A172 (cell line): ENCODE measurements around the gene CFAP68. TPM values are rescaled to one million over a fixed set of nuclear protein-coding genes. Genes with fewer than 3 reads are reported as not detected.

ENCODE experiments used
- DNase-seq: peaks from one replicate; pipeline ENCODE4 v3.0.0-alpha.2; 2015; ENCODE audit warnings: low spot score
- total RNA-seq: library from RNA; depleted of rRNA; stranded (reverse); fragments of >200 nt; shearing (Covaris generic); gene quantifications from 2 replicates; pipeline ENCODE4 v1.2.3, GENCODE V29; 2014; rRNA removed

The CFAP68 gene, protein sequence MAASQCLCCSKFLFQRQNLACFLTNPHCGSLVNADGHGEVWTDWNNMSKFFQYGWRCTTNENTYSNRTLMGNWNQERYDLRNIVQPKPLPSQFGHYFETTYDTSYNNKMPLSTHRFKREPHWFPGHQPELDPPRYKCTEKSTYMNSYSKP
- 15.0 and 16.6 TPM in 2 replicates for total RNA-seq

DNA sequence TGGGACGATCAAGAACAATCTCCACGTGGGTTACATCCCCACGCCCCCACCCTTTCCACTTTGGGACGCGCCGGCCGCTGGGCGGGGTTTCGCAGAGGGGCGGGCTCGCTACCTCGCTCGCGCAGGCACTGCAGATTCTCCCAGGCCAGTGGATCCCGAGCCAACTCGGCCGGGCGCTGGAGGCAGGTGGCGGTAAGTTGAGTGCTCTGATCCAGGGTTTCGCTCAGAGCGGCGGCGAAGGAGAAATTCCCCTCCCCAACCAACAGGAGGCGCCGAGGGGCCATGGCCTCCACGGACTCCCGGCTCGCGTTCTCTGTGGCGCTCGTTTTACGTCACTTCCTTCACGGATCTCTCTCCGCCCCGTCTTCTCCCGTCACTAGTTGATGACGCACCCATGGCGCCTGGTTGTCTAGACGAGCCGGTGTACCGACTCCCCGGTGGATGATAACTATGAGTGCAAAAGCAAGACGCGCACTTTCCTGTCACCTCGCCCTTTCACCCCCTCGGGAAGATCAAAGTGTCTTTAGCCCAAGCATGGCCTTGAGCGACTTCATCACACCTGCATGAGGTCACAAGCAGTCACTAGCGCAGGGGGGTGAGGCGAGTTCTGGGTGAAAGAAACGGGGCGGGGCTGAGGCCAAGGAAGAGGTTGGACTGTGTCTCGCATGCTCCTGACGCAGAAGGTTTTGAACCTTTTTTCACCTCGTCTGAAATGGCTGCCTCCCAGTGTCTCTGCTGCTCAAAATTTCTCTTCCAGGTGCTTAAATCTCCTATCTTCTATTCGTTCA is at the start of gene CFAP68, which contains the start of gene FDXACB1:
Gene CFAP68 (plus strand): TSS at position 693 of the 788 bp plus-strand sequence. CDS start 20 bp downstream, at position 713.
Gene FDXACB1 (minus strand): TSS at position 317 of the 788 bp plus-strand sequence. CDS start 33 bp downstream, at position 284.
- DNase-seq = peak; percentile 88

DNA sequence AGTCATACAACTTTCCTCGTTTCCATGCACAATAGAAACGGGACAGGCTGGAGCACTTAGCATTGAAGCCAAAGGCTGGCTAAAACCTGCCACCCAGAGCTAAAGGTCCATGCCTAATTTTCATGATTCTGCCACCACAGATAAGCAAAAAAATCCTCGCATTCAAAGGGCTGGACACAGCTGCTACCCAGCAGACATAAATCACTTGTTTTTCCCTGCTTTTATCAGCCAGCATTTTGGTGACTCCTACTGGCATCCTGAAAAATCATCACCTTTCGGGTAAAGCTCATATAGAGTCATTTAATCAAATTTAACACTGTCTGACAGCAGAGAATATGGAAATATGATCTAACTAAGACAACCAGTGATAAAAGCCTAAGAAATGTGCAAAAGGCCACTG is 45.8 kb upstream of the CFAP68 start:
- peak; percentile 23 for DNase-seq

DNA sequence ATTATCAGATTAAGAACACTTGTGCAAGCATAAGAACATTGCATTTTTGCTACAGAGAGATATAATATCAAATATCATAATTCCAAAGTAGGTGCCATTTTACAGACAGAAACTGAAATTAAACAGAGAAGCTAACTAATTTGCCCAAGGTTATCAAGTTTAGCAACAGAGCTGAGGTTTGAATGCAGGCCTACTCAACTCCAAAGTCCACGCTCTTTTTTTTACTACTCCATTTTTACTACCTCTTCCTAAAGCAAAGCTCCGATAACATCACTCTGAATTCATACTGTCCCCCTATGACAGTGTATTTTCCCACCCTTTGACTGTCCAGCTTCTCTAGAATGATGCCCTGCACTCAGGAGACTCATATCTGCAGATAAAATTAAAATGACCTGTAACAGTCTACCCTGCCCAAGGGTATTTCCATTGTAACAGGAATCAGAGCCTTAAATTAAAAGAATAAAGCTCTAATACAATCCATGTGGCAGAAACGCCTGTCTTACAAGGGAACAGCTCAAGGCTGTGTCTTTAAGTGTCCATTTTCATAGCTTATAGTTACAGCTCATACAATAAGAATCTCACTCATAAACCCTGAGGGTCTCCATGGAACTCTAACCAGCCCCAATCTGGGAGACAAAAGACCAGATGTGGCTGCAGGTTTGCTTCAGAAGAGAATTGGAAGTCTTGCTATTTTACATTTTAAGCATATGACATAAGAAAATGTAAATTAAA is 44.7 kb upstream of the CFAP68 start:
- no peak for DNase-seq

DNA sequence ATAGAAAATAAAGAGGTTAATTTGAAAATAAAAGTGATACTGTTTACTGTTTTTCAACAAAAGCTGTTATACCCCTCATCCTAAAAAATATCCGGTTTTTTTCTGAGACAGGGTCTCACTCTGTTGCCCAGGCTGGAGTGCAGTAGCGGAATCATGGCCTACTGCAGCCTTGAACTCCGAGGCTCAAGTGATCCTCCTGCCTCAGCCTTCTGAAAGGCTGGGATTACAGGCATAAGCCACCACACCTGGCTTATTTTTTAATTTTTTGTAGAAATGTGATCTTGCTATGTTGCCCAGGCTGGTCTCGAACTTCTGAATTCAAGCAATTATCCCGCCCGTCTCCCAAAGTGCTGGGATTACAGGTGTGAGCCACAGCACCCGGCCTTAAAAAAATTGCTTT is 43.7 kb upstream of the CFAP68 start:
- no peak for DNase-seq

DNA sequence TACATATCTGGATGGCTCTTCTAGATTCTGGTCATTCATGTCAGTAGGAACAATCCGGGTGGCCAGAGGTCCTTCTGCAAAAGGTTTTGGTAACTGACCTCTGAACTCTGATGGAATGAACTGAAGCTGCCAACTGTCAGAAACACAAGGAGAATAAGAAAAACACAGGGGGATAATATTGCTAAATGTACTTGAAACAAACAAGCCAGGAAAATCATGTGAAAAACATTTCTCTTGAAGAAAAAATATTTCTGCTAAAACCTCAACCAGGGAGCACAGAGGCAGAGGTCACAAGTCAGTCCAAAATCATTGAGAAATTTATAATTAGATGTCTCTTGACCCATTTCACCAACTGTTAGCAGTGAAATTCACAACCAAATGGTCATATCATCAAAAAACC is 43.2 kb upstream of the CFAP68 start:
- no peak for DNase-seq

DNA sequence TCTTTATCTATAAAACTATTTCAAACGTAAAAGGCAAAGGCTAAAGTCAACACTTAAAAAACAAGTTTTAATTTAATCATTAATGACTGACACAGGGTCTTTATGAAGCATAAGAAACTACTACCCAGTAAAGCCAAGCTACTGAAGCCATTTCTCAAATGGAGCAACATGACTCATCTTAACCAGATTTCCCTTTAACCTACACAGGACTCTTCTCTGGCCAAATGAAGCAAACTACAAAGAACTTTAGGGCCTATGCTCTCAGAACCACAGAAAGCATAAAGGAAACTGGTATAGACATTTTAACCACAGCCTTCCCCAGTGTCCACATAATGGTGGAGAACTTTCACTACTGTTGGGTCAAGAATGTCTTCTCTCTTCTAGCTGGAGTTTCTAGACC is 42.6 kb upstream of the CFAP68 start:
- no peak for DNase-seq

DNA sequence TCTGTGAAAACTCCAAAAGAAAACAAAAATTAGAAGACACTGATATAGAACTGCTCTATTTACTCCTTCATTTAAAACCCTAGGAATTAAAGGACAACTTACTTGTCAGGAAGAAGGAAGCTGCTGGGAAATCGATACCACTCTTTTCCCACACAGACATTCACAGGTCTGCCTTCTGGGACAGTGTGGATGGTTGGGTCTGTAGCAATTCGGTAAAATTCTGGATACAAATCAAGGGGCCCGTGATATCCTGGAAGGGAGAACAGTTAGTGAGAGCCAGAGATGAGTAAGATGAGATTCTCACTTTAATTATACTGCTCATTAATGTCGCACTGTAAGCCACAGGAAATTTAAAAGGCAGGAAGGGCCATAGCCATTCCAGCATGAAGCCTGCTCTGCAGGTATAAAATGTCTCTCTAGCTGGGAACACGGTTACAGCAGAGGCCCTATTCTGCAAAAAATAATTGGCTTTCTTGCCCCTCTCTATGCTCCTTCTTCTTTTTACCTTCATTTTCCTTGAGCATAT is 41.9 kb upstream of the CFAP68 start:
- DNase-seq = no peak

DNA sequence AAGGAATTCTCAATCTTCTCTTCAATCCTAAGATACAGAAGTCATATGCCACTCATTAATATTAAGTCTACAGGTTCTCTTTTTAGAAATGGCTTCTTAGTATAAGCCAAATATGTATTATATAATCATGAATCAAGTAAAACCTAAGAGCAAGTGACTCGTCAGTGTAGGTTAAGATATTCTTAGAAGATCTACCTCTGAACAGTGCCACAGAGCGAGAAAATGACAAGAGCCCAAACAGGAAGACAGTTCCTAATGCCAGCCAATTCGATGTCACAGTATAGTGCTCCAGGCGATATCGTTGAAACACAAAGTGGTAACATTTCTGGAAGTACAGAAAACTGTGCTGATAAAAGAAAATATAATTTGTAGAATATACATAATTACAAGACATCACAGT is 41.3 kb upstream of the CFAP68 start:
- no peak for DNase-seq

DNA sequence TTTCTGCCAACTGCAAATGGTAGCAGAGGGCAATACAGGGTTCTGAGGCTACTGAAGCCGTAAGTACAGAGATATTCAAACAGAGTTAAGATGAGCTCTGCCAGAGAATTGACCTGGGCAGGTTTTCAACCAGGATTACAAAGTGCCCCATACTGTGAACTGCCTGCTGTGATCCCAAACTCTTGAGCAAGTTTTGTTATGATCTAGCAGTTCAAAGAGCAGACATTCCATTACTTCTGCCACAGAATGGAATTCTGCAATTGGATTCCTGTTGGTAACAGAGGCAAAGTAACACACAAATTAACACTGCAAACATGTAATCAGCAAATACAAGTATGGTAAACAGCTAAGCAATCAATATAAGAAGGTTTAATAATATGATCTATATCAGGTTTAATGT is 39.2 kb upstream of the CFAP68 start:
- DNase-seq = no peak

DNA sequence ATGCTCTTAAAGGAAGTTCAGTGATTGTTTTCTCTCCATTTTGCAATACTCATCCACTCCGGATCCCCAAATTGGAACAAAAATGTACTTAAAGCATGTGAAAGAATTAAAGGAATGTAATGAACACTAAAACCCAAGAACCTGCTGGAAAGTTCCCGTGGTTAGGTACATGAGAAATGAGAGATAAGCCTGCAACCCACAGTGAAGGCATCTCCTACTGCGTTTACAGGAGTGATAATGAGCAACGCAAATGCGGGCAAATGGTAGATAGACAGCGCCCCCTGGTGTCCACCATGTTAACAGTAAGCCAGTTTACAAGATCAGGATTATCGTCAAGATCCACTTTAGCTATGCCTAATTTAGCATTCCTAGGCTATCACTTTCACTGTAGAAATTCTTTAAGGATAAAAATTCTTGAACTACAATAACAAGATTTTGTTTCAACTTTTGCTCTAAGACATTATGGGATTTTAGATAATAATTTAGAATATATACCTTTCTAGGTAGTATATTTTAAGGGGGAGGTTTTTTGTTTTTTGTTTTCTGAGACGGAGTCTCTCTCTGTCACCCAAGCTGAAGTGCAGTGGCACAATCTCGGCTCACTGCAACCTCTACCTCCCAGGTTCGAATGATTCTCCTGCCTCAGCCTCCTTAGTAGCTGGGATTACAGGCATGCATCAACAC is 37.8 kb upstream of the CFAP68 start:
- DNase-seq = peak; percentile 65

DNA sequence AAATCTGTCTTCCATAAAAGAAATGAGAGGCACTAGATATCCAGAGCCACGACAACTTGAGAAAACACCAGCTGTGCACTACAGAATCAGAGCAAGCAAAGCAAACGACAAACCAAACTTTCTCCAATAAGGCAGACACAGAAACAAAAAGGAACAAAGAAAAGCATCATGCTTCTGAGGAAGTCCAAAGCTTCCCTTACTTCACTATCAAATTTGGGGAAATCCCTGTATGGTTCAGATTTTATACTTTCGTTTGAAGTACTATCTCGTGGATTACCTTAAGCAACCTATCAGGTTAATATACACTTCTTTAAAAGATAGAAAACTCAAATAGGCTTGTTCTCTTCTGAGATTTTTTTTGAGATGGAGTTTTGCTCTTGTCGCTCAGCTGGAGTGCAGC is 35.7 kb upstream of the CFAP68 start:
- DNase-seq = no peak

DNA sequence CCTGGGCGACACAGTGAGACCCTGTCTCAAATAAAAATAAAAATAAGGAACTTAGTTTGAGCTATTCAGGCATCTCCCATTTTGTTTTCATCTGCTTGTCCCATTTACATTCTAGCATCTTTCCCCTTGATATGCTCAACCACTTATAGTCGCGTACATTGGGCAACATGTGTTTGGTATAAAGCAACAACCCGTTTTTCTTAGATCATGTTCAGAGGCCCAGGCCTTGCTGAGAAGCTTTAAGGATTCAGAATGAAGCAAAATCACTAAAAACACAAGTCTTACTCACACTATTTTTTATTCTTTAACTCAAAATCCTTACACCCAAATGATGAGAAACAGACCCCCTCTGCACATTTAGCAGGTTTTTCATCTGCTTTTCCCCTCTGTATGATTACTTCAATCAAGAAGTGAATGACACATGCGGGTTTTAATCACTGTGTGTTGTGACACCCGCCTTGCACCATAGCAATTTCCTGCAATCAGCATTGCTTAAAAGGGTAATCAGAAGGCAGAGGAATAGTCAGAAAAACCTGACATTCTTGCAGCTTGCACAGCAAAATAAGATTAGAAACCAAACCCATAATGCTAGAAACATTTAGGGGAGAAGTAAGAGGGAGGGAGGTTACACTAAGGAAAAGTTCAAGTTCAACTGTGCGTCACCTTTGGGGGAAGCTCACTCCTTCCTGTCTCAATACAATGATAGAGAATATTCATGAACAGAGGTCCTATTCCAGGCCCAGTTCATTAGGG is 33.9 kb upstream of the CFAP68 start:
- DNase-seq = no peak

DNA sequence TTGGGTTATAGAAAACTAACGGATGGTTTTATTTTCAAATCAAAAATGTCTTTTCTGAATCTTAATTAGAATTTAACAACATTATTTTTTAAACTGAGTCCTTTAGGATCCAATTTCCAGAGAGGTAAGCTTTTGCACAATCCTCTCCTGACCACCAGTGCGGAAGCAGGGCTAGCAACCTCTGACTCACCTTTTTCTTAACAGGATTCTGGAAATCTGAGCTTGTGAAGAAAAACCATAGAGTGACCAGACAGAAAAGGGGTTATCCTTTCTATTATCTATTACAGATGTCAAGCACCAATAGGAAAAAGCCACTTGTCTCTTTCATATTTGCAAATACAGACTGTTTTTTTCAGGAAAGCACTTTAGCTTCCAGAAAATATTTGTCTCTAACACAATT is 33.3 kb upstream of the CFAP68 start:
- peak; percentile 5 for DNase-seq

DNA sequence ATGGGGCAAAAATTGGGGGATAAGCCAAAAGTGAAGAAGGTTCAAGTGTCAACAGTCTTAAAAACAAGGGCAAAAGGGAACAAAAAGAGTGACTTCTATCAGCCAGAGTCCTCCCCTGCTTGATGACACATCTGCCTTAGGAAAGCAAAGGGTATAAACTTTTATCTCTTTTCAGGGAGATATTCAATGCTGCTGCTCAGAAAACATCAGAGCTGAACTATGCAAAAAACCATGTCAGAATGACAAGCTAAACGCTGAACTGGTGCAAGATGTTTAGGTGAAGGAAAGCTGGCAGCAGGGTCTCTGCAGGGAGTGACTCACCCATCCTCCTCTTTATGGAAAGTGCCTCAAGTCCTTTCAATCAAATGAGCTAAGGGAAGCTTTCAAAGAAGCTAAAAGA is 32.7 kb upstream of the CFAP68 start:
- DNase-seq = peak; percentile 18

DNA sequence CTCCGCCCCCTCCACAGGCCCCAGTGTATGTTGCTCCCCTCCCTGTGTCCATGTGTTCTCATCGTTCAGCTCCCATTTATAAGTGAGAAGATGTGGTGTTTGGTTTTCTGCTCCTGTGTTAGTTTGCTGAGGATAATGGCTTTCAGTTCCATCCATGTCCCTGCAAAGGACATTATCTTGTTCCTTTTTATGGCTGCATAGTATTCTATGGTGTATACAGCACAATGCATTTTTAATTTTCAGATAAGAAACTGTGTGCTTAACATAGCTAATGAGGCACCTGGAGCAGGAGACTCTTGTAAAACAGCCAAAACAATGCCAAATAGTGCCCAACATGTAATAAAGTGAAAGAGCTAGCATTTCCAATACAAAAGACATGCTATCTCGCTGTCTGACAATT is 29.7 kb upstream of the CFAP68 start:
- no peak for DNase-seq

DNA sequence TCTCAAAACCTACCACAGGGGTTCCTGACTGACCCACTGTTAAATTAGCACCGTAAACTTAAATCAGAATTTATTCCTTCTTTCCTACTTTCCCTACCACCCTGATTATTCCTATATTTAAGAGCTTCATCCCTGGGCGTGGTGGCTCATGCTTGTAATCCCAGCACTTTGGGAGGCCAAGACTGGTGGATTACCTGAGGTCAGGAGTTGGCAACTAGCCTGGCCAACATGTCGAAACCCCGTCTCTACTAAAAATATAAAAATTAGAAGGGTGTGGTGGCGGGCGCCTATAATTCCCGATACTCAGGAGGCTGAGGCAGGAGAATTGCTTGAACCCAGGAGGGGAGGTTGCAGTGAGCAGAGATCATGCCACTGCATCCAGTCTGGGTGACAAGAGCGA is 28.3 kb upstream of the CFAP68 start:
- DNase-seq = no peak

DNA sequence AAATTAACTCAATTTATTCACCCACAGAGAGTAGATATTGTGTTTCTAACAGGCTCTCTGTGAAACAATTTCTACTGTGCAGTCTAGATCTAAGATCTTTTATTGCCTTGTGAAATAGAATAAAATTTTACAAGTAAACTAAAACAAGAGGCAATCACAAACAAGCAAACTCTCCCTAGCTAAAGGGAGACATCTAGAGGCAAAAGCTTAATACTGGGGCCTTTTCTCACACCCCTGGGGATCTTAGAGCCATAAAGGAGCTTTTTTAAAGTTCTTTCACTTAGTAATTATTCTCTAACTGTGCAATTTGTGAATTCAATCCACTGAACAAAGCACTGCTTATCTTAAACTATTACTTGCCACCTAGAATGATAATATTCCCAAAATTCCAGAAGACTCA is 27.7 kb upstream of the CFAP68 start:
- DNase-seq = no peak

DNA sequence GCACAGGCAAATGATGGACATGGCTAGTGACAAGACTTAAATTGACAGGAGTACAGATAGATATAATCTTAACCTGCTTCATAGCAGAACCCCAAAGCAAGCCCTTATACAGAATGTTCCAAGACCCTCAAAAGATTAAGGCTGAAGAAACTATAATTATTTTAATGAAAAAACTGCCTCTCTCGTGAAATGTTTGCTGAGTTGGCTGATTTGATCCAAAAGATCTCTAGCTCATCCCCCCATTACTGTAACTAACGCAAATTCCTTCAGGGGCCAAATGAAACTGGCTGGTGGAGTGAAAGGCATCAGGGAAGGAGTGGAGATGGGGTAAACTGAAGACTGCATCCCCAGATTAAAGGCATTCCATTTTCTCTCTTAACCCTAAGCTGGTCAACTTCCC is 27.2 kb upstream of the CFAP68 start:
- DNase-seq = no peak

DNA sequence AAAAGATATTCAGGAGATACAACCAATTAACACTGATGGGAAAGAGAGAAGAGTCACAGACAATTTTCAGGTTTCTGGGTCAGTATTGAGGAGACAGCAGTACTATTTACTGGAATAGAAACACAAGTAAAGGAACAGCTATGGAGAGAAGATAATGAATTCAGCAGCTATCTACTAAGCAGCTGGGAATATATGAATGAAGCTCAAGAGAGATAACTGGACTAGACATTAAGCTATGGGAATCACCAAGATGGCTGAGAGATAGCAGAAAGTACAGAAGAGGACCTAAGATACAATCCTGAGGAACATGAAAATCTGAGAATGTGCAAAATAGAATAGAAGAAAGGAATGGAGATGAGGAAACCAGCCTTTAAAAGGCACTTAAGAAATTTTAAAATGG is 23.8 kb upstream of the CFAP68 start:
- no peak for DNase-seq

DNA sequence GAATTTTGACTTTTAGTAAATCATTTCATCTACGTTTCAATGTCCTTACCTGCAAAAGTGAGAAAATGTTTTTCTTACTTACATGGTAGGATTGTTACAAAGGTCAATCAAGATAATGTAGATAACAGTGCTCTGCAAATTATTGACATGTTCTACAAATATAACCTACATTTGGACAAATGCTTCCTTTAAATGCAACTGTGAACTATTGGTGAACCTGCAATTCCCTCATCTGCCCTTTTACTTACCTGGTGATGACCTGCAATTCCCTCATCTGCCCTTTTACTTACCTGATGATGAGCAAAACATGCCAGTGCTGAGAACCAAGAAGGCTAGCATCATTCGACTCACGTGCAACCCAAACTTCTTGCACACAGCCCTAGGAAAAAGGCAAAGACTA is 19.1 kb upstream of the CFAP68 start:
- DNase-seq = no peak

DNA sequence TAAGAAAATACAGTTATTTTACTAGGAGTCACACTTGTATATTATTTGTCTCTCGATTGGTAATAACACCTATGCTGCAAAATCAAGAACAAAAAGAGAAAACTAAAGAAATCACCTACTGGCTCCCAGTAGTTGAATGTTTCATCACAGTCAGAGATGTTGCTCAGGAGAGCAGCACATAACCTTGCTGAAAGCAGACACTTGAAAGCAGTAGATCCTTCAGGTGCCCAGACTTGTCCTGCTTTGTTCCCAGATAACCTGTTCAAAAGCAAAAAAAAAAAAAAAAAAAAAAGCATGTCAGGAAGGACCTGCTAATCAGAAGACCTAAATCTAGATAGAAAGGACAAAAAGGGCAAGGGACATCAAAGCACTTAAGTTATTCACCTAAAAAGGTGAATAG is 9.2 kb upstream of the CFAP68 start:
- DNase-seq = no peak
